Mesothelial cell of epicardium (in vitro differentiated cells): Measurements from ENCODE around the gene SUMO2. TPM values are rescaled to one million over a fixed set of nuclear protein-coding genes. Genes with fewer than 3 reads are reported as not detected.

Source experiments
- DNase-seq, 2 experiments: peaks; one replicate each; pipeline ENCODE4 v3.0.0; 2021; ENCODE audit warnings: low spot score in 2 of 2; ENCODE audit not compliant: unreplicated experiment in 2 of 2
- H3K27ac Mint-ChIP-seq: 2 replicates; pipeline ENCODE4 v1.8.0; 2021; ENCODE audit warnings: mixed read lengths
- H3K27me3 Mint-ChIP-seq: 2 replicates; pipeline ENCODE4 v1.8.0; 2021; ENCODE audit warnings: low read depth, mixed read lengths
- H3K36me3 Mint-ChIP-seq: 2 replicates; pipeline ENCODE4 v1.8.0; 2021; ENCODE audit warnings: mixed read lengths
- H3K4me1 Mint-ChIP-seq: 2 replicates; pipeline ENCODE4 v1.8.0; 2021; ENCODE audit warnings: mixed read lengths
- H3K4me3 Mint-ChIP-seq: 2 replicates; pipeline ENCODE4 v1.8.0; 2021; ENCODE audit warnings: mild to moderate bottlenecking, moderate library complexity, mixed read lengths
- H3K9me3 Mint-ChIP-seq: 2 replicates; pipeline ENCODE4 v1.8.0; 2021; ENCODE audit warnings: mixed read lengths
- total RNA-seq: library from RNA; stranded (reverse); gene quantifications from 3 replicates; pipeline ENCODE4 v1.2.1, GENCODE V29; 2021
- TF ChIP-seq, protein P1 (sequence below): fragments of 200-600 bp; sonication (generic); IDR thresholded peaks from one replicate; pipeline ENCODE4 v1.5.0; 2021; ENCODE audit warnings: antibody characterized with exemption; ENCODE audit not compliant: unreplicated experiment

The SUMO2 gene
- total RNA-seq, 1 donor from 2014 or later, result 542 TPM

DNA sequence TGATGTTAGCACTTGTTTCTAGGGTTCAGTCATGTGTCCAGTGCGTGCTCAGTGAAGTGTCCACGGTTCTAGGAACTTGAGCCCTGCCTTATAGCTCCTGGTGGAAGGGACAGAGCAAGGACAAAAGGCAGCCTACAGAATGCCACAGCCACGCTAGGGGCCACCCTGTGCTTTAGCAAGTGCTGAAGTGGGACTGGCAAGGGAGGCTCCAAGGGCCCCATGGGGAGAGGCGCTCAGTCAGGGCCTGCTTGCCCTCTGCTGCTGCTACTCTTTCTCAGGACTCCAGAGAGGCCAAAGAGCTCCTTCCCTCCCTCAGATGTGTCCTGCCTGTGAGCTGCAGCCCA is 58.0 kb downstream of the SUMO2 start:
- Mint-ChIP-seq H3K27ac (no peak overlapping the region), H3K36me3 (peaks cover 9% of the 10 kb centered on the region), H3K27me3 (no peaks in the 10 kb centered on the region), H3K4me3 (no peak overlapping the region), H3K4me1 (peaks cover 3% of the 10 kb centered on the region), H3K9me3 (no peaks in the 10 kb centered on the region)
- TF ChIP-seq, protein P1, sequence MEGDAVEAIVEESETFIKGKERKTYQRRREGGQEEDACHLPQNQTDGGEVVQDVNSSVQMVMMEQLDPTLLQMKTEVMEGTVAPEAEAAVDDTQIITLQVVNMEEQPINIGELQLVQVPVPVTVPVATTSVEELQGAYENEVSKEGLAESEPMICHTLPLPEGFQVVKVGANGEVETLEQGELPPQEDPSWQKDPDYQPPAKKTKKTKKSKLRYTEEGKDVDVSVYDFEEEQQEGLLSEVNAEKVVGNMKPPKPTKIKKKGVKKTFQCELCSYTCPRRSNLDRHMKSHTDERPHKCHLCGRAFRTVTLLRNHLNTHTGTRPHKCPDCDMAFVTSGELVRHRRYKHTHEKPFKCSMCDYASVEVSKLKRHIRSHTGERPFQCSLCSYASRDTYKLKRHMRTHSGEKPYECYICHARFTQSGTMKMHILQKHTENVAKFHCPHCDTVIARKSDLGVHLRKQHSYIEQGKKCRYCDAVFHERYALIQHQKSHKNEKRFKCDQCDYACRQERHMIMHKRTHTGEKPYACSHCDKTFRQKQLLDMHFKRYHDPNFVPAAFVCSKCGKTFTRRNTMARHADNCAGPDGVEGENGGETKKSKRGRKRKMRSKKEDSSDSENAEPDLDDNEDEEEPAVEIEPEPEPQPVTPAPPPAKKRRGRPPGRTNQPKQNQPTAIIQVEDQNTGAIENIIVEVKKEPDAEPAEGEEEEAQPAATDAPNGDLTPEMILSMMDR, result no peak
- DNase-seq, result no peak

DNA sequence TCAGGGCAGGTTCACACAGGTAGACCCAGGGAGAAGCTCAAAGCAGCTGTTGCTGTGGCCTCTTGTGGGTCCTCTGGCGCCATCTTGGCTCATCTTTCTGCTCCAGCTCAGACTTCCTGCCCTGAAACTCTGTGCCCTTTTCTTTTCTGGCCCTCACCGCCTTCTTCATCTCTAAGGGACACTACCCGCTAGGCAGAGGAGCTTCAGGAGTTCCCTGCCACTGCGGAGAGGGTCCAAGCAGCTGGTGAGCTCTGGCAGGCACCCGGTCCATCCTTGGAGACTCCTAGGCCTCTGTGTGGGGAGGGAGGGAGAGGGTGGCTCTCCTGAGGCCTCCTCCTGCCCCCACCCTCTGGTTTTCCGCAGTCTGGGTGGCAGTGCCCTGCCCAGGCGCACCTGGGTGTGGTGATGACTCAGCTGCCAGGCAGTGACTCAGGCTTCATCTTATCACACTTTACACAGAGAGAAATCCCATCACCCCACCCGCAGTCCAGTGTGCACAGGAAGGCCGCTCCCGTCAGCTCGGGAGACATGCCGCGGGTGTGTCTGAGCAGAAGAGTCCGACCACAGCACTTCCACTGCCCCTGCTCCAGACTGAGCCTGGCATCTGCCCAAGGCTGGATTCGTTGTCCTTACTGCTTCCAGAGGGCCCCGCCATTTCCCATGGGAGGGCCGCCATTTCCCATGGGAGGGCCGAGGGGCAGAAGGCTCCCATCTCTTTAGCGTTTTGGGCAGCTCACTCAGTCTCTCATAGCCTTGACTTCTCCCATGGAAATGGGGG is 58.5 kb downstream of the SUMO2 start:
- peaks cover 9% of the 10 kb centered on the region for H3K36me3 Mint-ChIP-seq
- no peaks in the 10 kb centered on the region for H3K27me3 Mint-ChIP-seq
- H3K4me3 Mint-ChIP-seq, result no peak overlapping the region
- no peaks in the 10 kb centered on the region for H3K4me1 Mint-ChIP-seq
- no peak overlapping the region for H3K27ac Mint-ChIP-seq
- TF ChIP-seq, protein P1, result no peak
- no peak for DNase-seq
- H3K9me3 Mint-ChIP-seq, result no peaks in the 10 kb centered on the region

DNA sequence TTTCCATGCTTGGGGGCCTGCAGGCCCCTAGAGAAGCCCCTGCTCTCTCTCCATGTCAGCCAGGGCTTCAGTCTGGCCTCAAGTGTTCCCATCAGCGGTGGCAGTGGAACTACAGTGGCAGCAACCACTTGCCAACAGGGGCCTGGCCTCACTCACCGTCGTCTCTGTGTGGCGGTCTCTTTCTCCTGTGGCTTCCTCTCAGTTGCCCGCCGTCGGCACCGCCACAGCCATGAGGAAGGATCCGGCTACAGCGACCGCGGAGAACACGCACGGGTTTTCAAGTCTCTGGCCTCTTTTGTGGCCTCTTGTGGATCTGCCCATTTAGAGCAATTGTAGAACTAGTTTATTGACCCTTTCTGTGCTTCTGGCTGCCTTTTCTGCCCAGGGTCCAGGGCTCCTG is 64.5 kb downstream of the SUMO2 start:
- Mint-ChIP-seq H3K36me3 (peaks cover 13% of the 10 kb centered on the region), H3K4me1 (peaks cover 7% of the 10 kb centered on the region), H3K4me3 (no peak overlapping the region), H3K27ac (no peak overlapping the region), H3K9me3 (no peaks in the 10 kb centered on the region), H3K27me3 (no peaks in the 10 kb centered on the region)
- TF ChIP-seq, protein P1, result no peak
- no peak for DNase-seq

DNA sequence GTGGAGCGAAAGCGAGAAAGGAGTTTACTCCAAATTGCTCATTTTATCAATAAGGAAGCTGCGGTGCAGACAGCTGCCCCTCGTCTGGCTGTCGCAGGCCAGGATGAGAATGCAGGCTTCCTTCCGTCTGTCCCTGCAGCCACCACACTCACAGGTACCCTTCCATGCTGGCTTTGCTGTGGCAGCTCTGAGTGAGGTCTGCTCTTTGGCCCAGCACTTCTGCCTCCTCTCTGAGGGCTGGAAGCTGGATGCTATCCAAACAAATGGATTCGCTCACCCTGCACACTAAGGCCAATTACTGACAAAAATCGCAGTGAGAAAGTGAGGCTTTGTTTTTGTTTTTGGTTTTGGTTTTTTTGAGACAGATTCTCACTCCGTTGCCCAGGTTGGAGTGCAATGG is 66.0 kb downstream of the SUMO2 start:
- no peak overlapping the region for H3K27ac Mint-ChIP-seq
- TF ChIP-seq, protein P1, result no peak
- peaks cover 7% of the 10 kb centered on the region for H3K4me1 Mint-ChIP-seq

More for the DNA sequence above, 66.0 kb downstream of the SUMO2 start:
- no peak overlapping the region for H3K4me3 Mint-ChIP-seq
- no peaks in the 10 kb centered on the region for H3K9me3 Mint-ChIP-seq
- H3K27me3 Mint-ChIP-seq, result no peaks in the 10 kb centered on the region
- DNase-seq, result no peak
- peaks cover 19% of the 10 kb centered on the region for H3K36me3 Mint-ChIP-seq

Other genes with a start within 250 kb of the SUMO2 start
- not detected in 3 replicates for gene OTOP3, start 247.1 kb downstream of the SUMO2 start, total RNA-seq
- gene HID1, start 210.2 kb downstream of the SUMO2 start, total RNA-seq, result 50.7 to 56.3 TPM (median 54.2 TPM) in 3 replicates
- gene CDR2L, start 195.3 kb downstream of the SUMO2 start, total RNA-seq, result 22.6 to 23.1 TPM (median 22.8 TPM) in 3 replicates
- 18.3 to 22.6 TPM (median 20.7 TPM) in 3 replicates for gene MRPL58, start 170.3 kb downstream of the SUMO2 start, total RNA-seq
- 153 to 161 TPM (median 153 TPM) in 3 replicates for gene ATP5PD, start 136.0 kb downstream of the SUMO2 start, total RNA-seq
- gene KCTD2, start 135.7 kb downstream of the SUMO2 start, total RNA-seq, result 24.1 to 26.4 TPM (median 26.1 TPM) in 3 replicates
- gene SLC16A5, start 95.0 kb downstream of the SUMO2 start, total RNA-seq, result 46.4 to 49.5 TPM (median 46.9 TPM) in 3 replicates
- gene ARMC7, start 73.0 kb downstream of the SUMO2 start, total RNA-seq, result 11.3 to 12.0 TPM (median 11.4 TPM) in 3 replicates
- 44.3 to 51.0 TPM (median 46.8 TPM) in 3 replicates for gene NT5C, start 51.2 kb downstream of the SUMO2 start, total RNA-seq
- gene JPT1, start 28.4 kb downstream of the SUMO2 start, total RNA-seq, result 121 to 132 TPM (median 124 TPM) in 3 replicates
- gene NUP85, start 22.7 kb upstream of the SUMO2 start, total RNA-seq, result 69.6 to 79.7 TPM (median 71.9 TPM) in 3 replicates
- 54.6 to 61.2 TPM (median 58.3 TPM) in 3 replicates for gene GGA3, start 78.6 kb upstream of the SUMO2 start, total RNA-seq
- 44.2 to 49.2 TPM (median 45.3 TPM) in 3 replicates for gene MRPS7, start 78.9 kb upstream of the SUMO2 start, total RNA-seq
- 10.6 to 11.5 TPM (median 11.2 TPM) in 3 replicates for gene MIF4GD, start 88.3 kb upstream of the SUMO2 start, total RNA-seq
- gene SLC25A19, start 106.5 kb upstream of the SUMO2 start, total RNA-seq, result 9.8 to 10.4 TPM (median 10.3 TPM) in 3 replicates
- gene GRB2, start 222.7 kb upstream of the SUMO2 start, total RNA-seq, result 61.8 to 67.8 TPM (median 66.3 TPM) in 3 replicates